ENCODE data around the gene OR2A14.

The OR2A14 gene

DNA sequence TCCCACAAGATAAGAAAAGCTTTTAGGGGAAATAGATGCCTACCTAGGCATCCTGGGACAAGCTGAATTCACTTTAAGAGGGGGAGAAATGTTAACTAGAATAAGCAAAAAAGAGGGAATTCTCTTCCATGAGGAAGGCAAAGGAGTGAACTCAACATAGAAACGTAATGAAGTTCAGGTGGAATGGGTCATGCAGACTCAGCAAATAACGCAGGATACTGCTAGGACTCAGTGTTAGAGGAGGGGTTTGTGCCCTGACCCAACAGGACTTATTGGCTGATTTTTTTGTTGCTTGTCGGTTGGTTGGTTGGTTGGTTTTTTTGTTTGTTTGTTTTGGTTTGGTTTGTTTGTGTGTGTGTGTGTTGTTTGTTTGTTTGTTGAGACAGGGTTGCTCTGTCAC, 9.3 kb downstream of the OR2A14 start:
- H3K27me3 ChIP-seq = no peaks in the 10 kb centered on the region
- no peaks in the 10 kb centered on the region for H3K9me3 ChIP-seq
- H3K27ac ChIP-seq = no peak overlapping the region
- H3K36me3 ChIP-seq = no peaks in the 10 kb centered on the region
- no peak overlapping the region for H3K4me3 ChIP-seq (ENCODE audit: low read depth in 1 of 2, low read length in 1 of 2)
- TF ChIP-seq CTCF (IDR thresholded peaks at IDR 0.05) = no peak
- no peaks in the 10 kb centered on the region for H3K4me1 ChIP-seq (ENCODE audit: control insufficient read depth in 1 of 2, insufficient read depth in 1 of 2, low read depth in 1 of 2, low read length in 1 of 2)

DNA sequence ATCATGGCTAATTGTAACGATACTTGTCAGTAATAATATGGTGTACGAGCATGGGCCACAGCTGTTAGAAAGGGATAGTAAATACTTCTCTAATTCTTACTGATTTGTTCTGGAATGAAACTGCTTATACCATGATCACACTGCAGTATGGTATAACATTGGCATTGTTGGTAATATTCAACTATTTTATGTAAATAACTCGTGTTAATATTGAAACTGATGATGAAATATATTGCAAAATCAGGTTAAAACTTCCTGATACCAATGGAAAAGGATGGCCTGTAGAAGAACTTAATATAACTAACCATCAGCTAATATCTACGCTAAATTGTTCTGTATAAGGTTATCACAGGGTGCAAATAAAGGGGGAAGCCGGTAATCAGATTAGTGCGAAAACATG, 10.3 kb downstream of the OR2A14 start:
- Histone ChIP-seq H3K4me3 (ENCODE audit: low read depth in 1 of 2, low read length in 1 of 2) (no peak overlapping the region), H3K36me3 (no peaks in the 10 kb centered on the region), H3K27ac (no peak overlapping the region), H3K27me3 (no peaks in the 10 kb centered on the region), H3K4me1 (ENCODE audit: control insufficient read depth in 1 of 2, insufficient read depth in 1 of 2, low read depth in 1 of 2, low read length in 1 of 2) (no peaks in the 10 kb centered on the region), H3K9me3 (no peaks in the 10 kb centered on the region)
- no peak for TF ChIP-seq CTCF (IDR thresholded peaks at IDR 0.05)

- H3K27ac ChIP-seq = no peak overlapping the region
- H3K4me3 ChIP-seq (ENCODE audit: low read depth in 1 of 2, low read length in 1 of 2) = no peak overlapping the region
- H3K27me3 ChIP-seq = no peaks in the 10 kb centered on the region
- no peak for TF ChIP-seq CTCF (IDR thresholded peaks at IDR 0.05)
- no peaks in the 10 kb centered on the region for H3K9me3 ChIP-seq
- no peaks in the 10 kb centered on the region for H3K4me1 ChIP-seq (ENCODE audit: control insufficient read depth in 1 of 2, insufficient read depth in 1 of 2, low read depth in 1 of 2, low read length in 1 of 2)
- no peaks in the 10 kb centered on the region for H3K36me3 ChIP-seq
Observed at GRCh38 chr7:144134116-144134515, 11.1 kb downstream of the OR2A14 start.

- no peaks in the 10 kb centered on the region for H3K27me3 ChIP-seq
- H3K27ac ChIP-seq = no peak overlapping the region
- H3K36me3 ChIP-seq = no peaks in the 10 kb centered on the region
- H3K4me3 ChIP-seq (ENCODE audit: low read depth in 1 of 2, low read length in 1 of 2) = no peak overlapping the region
- H3K9me3 ChIP-seq = no peaks in the 10 kb centered on the region
- no peaks in the 10 kb centered on the region for H3K4me1 ChIP-seq (ENCODE audit: control insufficient read depth in 1 of 2, insufficient read depth in 1 of 2, low read depth in 1 of 2, low read length in 1 of 2)
- no peak for TF ChIP-seq CTCF (IDR thresholded peaks at IDR 0.05)
Observed at GRCh38 chr7:144137501-144137900, 14.5 kb downstream of the OR2A14 start.

DNA sequence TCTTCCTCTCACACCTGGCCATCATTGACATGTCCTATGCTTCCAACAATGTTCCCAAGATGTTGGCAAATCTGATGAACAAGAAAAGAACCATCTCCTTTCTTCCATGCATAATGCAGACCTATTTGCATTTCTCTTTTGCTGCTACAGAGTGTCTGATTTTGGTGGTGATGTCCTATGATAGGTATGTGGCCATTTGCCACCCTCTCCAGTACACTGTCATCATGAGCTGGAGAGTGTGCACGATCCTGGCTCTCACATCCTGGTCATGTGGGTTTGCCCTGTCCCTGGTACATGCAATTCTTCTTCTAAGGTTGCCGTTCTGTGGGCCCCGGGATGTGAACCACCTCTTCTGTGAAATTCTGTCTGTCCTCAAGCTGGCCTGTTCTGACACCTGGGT, 19.2 kb downstream of the OR2A14 start:
- peaks cover 6% of the 10 kb centered on the region for H3K9me3 ChIP-seq
- TF ChIP-seq CTCF (IDR thresholded peaks at IDR 0.05) = no peak
- no peaks in the 10 kb centered on the region for H3K4me1 ChIP-seq (ENCODE audit: control insufficient read depth in 1 of 2, insufficient read depth in 1 of 2, low read depth in 1 of 2, low read length in 1 of 2)
- H3K36me3 ChIP-seq = no peaks in the 10 kb centered on the region
- H3K27me3 ChIP-seq = no peaks in the 10 kb centered on the region
- H3K27ac ChIP-seq = no peak overlapping the region
- no peak overlapping the region for H3K4me3 ChIP-seq (ENCODE audit: low read depth in 1 of 2, low read length in 1 of 2)

DNA sequence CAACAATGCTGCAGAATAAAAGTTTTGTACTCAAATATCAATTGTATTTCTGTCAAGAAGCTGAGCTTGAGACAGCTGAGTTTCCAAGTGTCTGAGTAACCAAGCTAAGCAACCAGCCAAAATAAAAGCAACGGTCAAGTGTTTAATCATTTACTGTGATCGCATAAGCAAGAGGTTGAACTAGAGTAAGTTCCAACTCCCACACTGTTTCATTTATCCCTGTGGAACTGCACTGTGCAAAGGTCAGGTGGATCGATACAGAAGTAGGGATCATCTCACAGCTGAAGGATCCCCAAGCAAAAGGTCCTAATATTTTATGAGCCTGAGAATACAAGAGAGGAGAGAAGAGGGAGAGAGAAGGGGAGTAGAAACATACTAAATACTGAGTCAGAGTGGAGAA, 21.4 kb downstream of the OR2A14 start:
- peaks cover 10% of the 10 kb centered on the region for H3K9me3 ChIP-seq
- no peak overlapping the region for H3K4me3 ChIP-seq (ENCODE audit: low read depth in 1 of 2, low read length in 1 of 2)
- TF ChIP-seq CTCF (IDR thresholded peaks at IDR 0.05) = no peak
- H3K27ac ChIP-seq = no peak overlapping the region
- no peaks in the 10 kb centered on the region for H3K4me1 ChIP-seq (ENCODE audit: control insufficient read depth in 1 of 2, insufficient read depth in 1 of 2, low read depth in 1 of 2, low read length in 1 of 2)
- H3K27me3 ChIP-seq = no peaks in the 10 kb centered on the region
- no peaks in the 10 kb centered on the region for H3K36me3 ChIP-seq

Data from neutrophil (primary cell).